NK-92 treated with Interleukin-12 subunit alpha and Interleukin-12 subunit beta, amount 100 ng/mL, for 24 hours (cell line): ENCODE results near the gene SLC48A1.

Experiments
- DNase-seq: peaks from one replicate; lab custom pipeline; 2025; lab: John Stamatoyannopoulos, UW

Gene SLC48A1

DNA sequence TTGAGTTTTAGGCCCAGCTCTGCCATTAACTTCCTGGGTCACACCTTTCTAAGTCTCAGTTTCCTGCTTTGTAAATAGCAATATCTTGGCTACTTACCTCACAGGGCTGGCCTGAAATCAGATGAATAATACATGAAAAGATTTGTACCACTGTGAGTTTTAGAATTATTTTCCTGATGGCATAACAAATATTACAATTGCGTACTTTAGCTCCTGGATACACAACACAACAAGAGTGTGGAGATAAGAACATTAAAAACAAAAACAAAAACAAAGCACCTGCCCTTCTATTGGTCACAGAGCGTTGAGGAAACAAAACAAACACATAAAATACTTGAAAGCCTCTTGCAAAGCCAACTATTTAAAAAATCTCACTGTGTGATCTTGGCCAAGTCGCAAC lies 51.6 kb downstream of the SLC48A1 start:
- DNase-seq, result no peak

DNA sequence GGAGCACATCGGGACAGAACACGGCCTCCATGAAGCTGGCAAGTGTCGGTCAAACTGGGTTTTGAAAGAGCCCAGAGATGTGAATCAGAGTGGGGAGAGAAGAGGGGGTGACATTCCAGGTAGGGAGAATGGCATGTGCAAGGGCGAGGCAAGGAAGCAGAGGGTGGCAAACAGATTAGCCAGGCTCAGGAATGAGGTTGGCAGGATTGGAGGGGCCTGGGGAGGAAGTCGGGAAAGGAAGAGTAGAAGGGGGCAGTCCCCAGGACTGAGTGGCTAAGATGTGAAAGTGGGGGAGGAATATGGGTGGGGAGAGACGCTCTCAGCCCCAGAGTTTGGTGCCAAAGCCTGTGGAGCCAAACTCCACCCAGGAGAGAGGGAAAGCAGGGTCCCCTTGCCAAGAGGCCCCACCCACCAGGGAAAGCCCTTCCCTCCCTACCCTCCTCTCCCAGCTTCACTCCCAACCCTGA lies 52.2 kb downstream of the SLC48A1 start:
- no peak for DNase-seq

DNA sequence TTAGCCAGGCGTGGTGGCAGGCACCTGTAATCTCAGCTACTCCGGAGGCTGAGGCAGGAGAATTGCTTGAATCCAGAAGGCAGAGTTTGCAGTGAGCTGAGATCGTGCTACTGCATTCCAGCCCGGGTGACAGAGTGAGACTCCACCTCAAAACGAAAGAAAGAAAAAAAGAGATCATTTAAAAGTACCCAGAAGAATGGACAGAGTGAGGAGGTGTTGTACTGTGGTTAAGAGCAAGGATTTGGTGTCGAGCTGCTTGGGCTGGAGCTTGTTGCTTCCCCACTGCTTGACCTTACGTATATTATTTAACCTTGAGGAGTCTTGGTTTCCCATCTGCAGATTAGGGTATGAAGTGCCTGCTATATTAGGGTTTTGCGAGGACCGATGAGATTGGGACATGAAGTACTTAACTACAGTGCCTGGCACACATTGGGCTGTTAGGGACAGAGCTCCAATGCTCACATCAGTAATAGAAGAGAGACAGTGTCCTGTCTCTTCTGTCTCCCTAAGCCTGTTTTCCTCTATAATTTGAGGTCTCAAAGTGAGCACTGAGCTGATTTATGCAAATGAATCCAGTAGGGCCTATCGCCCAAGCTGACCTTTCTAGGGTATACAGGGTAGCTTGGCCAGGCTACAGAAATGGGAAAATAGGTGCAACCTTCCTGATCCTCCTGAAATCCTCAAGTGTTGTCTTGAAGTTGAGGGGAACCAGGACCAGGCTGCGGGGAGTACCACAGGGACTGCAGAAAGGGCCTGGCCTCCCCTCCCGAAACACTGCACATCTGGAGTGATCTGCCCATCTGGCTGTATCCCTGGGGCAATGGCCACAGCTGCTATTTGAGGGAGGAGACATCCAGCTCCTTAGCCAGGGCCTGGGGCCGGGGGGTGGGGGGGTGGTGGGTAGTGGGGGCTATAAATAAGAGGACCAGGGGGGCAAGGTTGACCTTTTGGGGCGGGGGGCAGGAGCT lies 55.3 kb downstream of the SLC48A1 start:
- DNase-seq, result no peak

DNA sequence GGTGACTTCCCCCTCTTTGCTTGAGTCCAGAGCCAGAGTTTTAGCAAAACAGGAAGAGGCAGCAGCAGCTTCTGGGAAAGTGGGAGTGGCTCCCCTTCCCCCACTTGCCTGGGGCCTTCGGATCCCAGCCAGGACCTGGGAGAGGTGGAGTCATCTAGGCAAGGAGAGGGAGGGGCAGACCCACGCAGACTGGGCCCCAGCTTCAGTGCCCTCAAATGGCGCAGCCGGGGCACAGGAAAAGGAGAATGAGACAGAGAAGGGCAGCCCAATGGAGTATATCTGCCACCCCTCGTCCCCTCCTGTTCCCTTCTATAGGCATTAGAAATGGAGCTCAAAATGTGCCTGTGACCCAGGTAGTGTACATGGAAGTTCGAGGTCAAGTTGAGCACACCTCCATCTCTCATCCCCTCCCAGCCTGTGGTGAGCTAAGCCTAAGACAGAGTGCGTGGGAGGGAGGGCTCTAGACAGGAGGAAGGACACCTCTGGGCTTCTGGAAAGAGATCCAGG lies 56.0 kb downstream of the SLC48A1 start:
- DNase-seq, result no peak

DNA sequence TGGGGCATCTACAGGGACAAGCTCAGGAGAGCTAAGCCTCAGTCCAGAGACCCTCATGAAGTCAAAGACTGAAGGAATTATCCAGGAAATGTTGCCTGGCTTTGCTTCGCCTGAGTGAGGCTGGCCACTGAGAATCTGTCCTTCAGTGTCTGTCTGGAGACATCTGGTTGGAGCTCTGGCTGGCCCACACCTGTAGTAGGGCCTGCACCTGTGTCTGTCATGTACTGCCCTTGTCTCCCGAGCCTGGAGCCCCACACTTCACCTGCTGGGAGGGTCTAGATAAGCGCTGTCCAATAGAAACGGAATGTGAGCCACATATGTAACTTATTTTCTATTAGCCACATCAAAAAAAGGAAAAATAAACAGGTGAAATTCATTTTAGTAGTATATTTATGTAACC lies 56.5 kb downstream of the SLC48A1 start:
- DNase-seq, result no peak
